Measurements from ENCODE around the gene MYMX. TPM values are rescaled to one million over a fixed set of nuclear protein-coding genes. Genes with fewer than 3 reads are reported as not detected.

Gene MYMX
- total and polyA plus RNA-seq, 2 of the 4 experiments (the other 2 are of a cell fraction): not detected

DNA sequence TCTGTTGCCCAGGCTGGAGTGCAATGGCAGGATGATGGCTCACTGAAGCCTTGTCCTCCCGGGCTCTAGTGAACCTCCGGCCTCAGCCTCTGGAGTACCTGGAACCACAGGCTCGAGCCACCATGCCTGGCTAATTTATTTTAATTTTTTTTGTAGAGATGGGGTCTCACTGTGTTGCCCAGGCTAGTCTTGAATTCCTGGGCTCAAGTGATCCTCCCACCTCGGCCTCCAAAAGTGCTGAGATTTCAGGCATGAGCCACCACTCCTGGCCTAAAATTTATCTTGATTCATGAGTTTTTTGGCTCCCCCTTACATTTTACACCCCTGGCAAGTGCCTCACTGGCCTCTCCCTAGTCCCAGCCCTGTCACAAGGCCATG lies 4.2 kb downstream of the MYMX start:
- in situ Hi-C loops (cut with MboI; ENCODE audit: low sequenced_read_pairs) (no loop called here), intact Hi-C loops (cut with micrococcal nuclease) (no loop called here), dilution Hi-C loops (cut with HindIII; ENCODE audit: low sequenced_read_pairs, unreplicated experiment) (no loop called here)
- Histone ChIP-seq H3K36me3 (ENCODE audit: control insufficient read depth, insufficient read depth, low read length) (no peaks in the 10 kb centered on the region), H3K23ac (ENCODE audit: low read depth, low read length) (no peak overlapping the region), H3K79me1 (ENCODE audit: low read depth in 1 of 2, low read length in 2 of 2) (peaks cover 0 to 8% of the 10 kb centered on the region in 2 experiments; a peak in 1 of 4 replicates), H3K27ac (ENCODE audit: insufficient read depth, low read length) (no peak overlapping the region), H3K14ac (replicated peaks; ENCODE audit: low read depth, low read length) (peak overlapping the region; percentile 58; the same call in 1 of the 2 replicates), H3K4me1 (ENCODE audit: control insufficient read depth, insufficient read depth, low read length) (peaks cover 16% of the 10 kb centered on the region), H3K18ac (ENCODE audit: low read depth, low read length) (no peak overlapping the region), H2BK20ac (ENCODE audit: low read depth, low read length) (no peak overlapping the region), H3K56ac (ENCODE audit: extremely low read depth, insufficient read depth, low read length) (no peak overlapping the region), H2BK15ac (ENCODE audit: low read depth, low read length) (no peak overlapping the region), H4K91ac (ENCODE audit: insufficient read depth, low read depth, low read length) (no peak overlapping the region), H4K20me1 (ENCODE audit: insufficient read depth, low read length) (no peaks in the 10 kb centered on the region), H3K4me3 (ENCODE audit: insufficient read depth, low read depth, low read length) (no peak overlapping the region), H3K9me3 (ENCODE audit: control insufficient read depth, insufficient read depth, low read length) (no peaks in the 10 kb centered on the region), H3K9me1 (ENCODE audit: insufficient read depth, low read length) (peaks cover 4% of the 10 kb centered on the region; the same call in 1 of the 2 replicates), H3K9ac (ENCODE audit: low read depth, low read length) (no peak overlapping the region), H3K4ac (ENCODE audit: low read depth, low read length) (peak overlapping the region; percentile 28; the same call in 1 of the 2 replicates), H2BK120ac (ENCODE audit: low read depth, low read length) (no peak overlapping the region), H4K8ac (ENCODE audit: low read depth in 2 of 2, low read length in 2 of 2) (no peak overlapping the region), H2AFZ (replicated peaks; ENCODE audit: low read length, poor library complexity) (no peak overlapping the region), H3K4me2 (ENCODE audit: low read depth, low read length) (no peak overlapping the region), H2AK9ac (replicated peaks; ENCODE audit: low read depth, low read length, poor library complexity) (peak overlapping the region; percentile 44), H3K27me3 (ENCODE audit: control insufficient read depth, insufficient read depth, low read length) (peaks cover 7% of the 10 kb centered on the region; the same call in 1 of the 2 replicates), H2BK5ac (ENCODE audit: low read depth, low read length, poor library complexity, severe bottlenecking) (no peak overlapping the region), H4K5ac (ENCODE audit: low read depth, low read length) (no peak overlapping the region), H2AK5ac (ENCODE audit: low read depth, low read length) (peak overlapping the region; percentile 70; the same call in 1 of the 2 replicates)
- no TSS peak for BruUV-seq (replicated peaks)
- no peak for DNase-seq
- ChIA-PET CTCF (interaction anchor here (4.1 kb wide), 1 partner anchor 14 kb away, joined by 20 read pairs; no protein-coding TSS in a partner anchor), POLR2A (ENCODE audit: unreplicated experiment) (no interaction called here)
- no peak for ATAC-seq (ENCODE audit: low read depth)
- TF ChIP-seq BHLHE40 (IDR thresholded peaks at IDR 0.05; ENCODE audit: low read depth, low read length): no peak
- no peak for TF ChIP-seq NFE2L2 (IDR thresholded peaks at IDR 0.05; ENCODE audit: low read depth, low read length)
- no peak for TF ChIP-seq MAZ (IDR thresholded peaks at IDR 0.05; ENCODE audit: borderline replicate concordance, low read depth, low read length)
- TF ChIP-seq, protein P1, sequence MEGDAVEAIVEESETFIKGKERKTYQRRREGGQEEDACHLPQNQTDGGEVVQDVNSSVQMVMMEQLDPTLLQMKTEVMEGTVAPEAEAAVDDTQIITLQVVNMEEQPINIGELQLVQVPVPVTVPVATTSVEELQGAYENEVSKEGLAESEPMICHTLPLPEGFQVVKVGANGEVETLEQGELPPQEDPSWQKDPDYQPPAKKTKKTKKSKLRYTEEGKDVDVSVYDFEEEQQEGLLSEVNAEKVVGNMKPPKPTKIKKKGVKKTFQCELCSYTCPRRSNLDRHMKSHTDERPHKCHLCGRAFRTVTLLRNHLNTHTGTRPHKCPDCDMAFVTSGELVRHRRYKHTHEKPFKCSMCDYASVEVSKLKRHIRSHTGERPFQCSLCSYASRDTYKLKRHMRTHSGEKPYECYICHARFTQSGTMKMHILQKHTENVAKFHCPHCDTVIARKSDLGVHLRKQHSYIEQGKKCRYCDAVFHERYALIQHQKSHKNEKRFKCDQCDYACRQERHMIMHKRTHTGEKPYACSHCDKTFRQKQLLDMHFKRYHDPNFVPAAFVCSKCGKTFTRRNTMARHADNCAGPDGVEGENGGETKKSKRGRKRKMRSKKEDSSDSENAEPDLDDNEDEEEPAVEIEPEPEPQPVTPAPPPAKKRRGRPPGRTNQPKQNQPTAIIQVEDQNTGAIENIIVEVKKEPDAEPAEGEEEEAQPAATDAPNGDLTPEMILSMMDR (conservative IDR thresholded peaks at IDR 0.05; ENCODE audit: low read depth, low read length): no peak
- TF ChIP-seq SMC3 (IDR thresholded peaks at IDR 0.05; ENCODE audit: low read depth, low read length): no peak
- TF ChIP-seq, protein P2, sequence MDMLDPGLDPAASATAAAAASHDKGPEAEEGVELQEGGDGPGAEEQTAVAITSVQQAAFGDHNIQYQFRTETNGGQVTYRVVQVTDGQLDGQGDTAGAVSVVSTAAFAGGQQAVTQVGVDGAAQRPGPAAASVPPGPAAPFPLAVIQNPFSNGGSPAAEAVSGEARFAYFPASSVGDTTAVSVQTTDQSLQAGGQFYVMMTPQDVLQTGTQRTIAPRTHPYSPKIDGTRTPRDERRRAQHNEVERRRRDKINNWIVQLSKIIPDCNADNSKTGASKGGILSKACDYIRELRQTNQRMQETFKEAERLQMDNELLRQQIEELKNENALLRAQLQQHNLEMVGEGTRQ (IDR thresholded peaks at IDR 0.05; ENCODE audit: low read depth, low read length): no peak
- TF ChIP-seq, protein P3, sequence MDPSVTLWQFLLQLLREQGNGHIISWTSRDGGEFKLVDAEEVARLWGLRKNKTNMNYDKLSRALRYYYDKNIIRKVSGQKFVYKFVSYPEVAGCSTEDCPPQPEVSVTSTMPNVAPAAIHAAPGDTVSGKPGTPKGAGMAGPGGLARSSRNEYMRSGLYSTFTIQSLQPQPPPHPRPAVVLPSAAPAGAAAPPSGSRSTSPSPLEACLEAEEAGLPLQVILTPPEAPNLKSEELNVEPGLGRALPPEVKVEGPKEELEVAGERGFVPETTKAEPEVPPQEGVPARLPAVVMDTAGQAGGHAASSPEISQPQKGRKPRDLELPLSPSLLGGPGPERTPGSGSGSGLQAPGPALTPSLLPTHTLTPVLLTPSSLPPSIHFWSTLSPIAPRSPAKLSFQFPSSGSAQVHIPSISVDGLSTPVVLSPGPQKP (IDR thresholded peaks at IDR 0.05; ENCODE audit: borderline replicate concordance, low read depth, low read length): no peak
- no peak for TF ChIP-seq RAD21 (IDR thresholded peaks at IDR 0.05; ENCODE audit: low read length)
- no peak for TF ChIP-seq RFX5 (IDR thresholded peaks at IDR 0.05; ENCODE audit: low read depth, low read length)
- no peak for TF ChIP-seq MXI1 (IDR thresholded peaks at IDR 0.05; ENCODE audit: borderline replicate concordance, low read depth, low read length)
- whole genome bisulfite sequencing, 2 experiments (ENCODE audit: extremely low coverage in 2 of 2, insufficient read length in 1 of 2): 85% methylated on average over 3 of the region's 4 CpGs; no CpG with 5 or more reads in 1 of the 2 experiments

Measured in IMR-90 (cell line).